Subcutaneous abdominal adipose tissue (tissue), 5 donors: ENCODE results near the gene COL6A5.

Experiments
- H3K27ac ChIP-seq: one replicate; pipeline ENCODE4 v1.7.0; 2013; ENCODE audit warnings: low read depth, mild to moderate bottlenecking, inconsistent platforms, low read length, moderate library complexity
- H3K27me3 ChIP-seq, 5 donors: one replicate each; pipeline ENCODE4 v1.7.0; 2013; ENCODE audit warnings: low read length in 5 of 5, inconsistent platforms in 1 of 5; ENCODE audit not compliant: control insufficient read depth in 5 of 5, insufficient read depth in 4 of 5
- H3K36me3 ChIP-seq, 5 donors: one replicate each; pipeline ENCODE4 v1.7.0; 2013; ENCODE audit warnings: low read length in 5 of 5; ENCODE audit not compliant: control insufficient read depth in 5 of 5, insufficient read depth in 5 of 5
- H3K4me1 ChIP-seq, 5 donors: one replicate each; pipeline ENCODE4 v1.7.0; 2013; ENCODE audit warnings: low read length in 5 of 5, mild to moderate bottlenecking in 3 of 5, moderate library complexity in 1 of 5; ENCODE audit not compliant: control insufficient read depth in 5 of 5, insufficient read depth in 5 of 5
- H3K4me3 ChIP-seq, 5 donors: one replicate each; pipeline ENCODE4 v1.7.0; 2013; ENCODE audit warnings: low read length in 5 of 5, low read depth in 1 of 5
- H3K9ac ChIP-seq, 5 donors: one replicate each; pipeline ENCODE4 v1.7.0; 2013; ENCODE audit warnings: low read length in 5 of 5, mild to moderate bottlenecking in 4 of 5, moderate library complexity in 3 of 5
- H3K9me3 ChIP-seq, 5 donors: one replicate each; pipeline ENCODE4 v1.7.0; 2013; ENCODE audit warnings: low read length in 5 of 5; ENCODE audit not compliant: control insufficient read depth in 5 of 5
- donor health status: healthy.
- donor health status: healthy.
- donor health status: healthy.
- donor health status: healthy.
- donor health status: healthy.

The COL6A5 gene

DNA sequence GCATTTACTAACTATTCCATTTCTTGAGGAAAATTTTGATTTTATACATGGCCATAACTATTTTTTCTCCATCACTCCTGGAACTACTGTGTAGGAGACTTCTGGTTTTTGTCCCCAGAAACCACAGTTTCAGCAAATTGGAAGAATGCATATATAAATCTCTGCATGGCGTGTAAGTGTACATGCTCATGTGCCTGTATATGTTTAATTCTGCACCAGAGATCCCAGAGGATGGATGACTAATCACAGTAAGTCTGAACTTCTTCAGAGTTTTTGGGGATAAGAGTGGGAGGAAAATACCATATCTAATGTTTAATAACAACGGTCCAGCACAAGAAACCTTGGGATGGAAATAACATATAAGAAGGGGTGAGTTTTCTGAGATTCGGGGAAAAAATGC, 160.6 kb downstream of the COL6A5 start:
- peaks cover 0 to 8% (median 6%) of the 10 kb centered on the region in 5 donors for H3K4me1 ChIP-seq
- H3K9me3 ChIP-seq = no peaks in the 10 kb centered on the region
- H3K4me3 ChIP-seq = no peak overlapping the region
- no peak overlapping the region for H3K27ac ChIP-seq
- no peak overlapping the region for H3K9ac ChIP-seq
- H3K27me3 ChIP-seq = no peaks in the 10 kb centered on the region
- no peaks in the 10 kb centered on the region for H3K36me3 ChIP-seq

DNA sequence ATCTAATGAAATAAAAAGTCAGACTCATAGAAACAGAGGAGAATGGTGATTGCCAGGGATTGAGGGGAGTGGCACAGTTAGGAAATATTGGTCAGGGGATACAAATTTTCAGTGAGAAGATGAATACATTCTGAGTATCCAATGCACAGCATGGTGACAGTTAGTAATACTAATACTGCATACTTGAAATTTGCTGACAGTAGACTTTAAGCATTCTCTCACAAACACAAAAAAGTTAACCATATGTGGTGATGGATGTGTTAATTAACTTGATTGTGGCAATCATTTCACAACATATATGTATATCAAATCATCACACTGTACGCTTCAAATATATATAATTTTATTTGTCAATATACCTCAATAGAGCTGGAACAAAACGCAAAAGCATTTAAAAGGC, 162.3 kb downstream of the COL6A5 start:
- no peaks in the 10 kb centered on the region for H3K36me3 ChIP-seq
- no peak overlapping the region for H3K27ac ChIP-seq
- H3K27me3 ChIP-seq = no peaks in the 10 kb centered on the region
- H3K4me1 ChIP-seq = peaks cover 0 to 8% (median 6%) of the 10 kb centered on the region in 5 donors
- no peak overlapping the region for H3K9ac ChIP-seq
- no peak overlapping the region for H3K4me3 ChIP-seq
- H3K9me3 ChIP-seq = no peaks in the 10 kb centered on the region

DNA sequence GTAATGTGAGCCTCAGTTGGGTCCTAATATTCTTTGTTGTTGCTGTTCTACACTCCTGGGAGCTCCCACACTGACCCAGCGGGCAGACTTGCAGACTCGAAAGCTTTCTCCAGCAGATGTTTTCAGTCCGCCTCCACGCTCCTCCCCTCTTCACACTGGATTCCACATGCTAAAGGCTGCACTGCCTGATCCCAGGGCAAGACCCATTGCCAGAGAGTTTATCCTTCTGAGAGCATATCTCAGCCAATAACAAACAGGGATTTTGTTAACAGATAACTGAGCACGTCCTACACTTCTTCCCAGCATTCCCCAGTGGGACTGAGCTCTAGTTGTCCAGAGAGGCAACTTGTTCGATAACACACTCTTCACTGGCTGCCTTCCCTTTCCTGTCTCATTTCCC, 163.5 kb downstream of the COL6A5 start:
- Histone ChIP-seq H3K4me1 (peaks cover 0 to 8% (median 6%) of the 10 kb centered on the region in 5 donors), H3K27me3 (no peaks in the 10 kb centered on the region), H3K4me3 (peak overlapping the region in 1 of 5 donors; percentile 7)

DNA sequence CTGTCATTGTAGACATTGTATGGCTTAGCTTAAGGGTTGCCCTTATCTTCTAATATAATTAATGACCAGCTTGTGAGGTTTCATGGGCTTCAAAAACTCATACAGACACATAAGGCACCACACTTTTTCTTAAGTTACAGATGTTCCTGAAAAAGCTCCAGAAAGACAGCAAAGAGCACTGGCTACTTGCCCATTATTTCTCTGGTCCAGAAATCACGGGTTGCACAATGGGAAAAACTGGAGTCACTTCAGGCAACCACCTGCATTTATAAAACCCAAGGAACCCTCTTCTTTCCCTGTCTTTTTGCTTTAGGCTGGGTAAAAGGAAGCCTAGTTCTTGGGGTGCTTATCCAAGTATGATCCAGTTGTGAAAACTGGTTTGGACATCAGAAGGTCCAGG, 169.2 kb downstream of the COL6A5 start:
- no peaks in the 10 kb centered on the region for H3K9me3 ChIP-seq
- peaks cover 0 to 4% (median 0%) of the 10 kb centered on the region in 5 donors for H3K4me1 ChIP-seq
- no peak overlapping the region for H3K4me3 ChIP-seq
- peaks cover 6 to 23% (median 19%) of the 10 kb centered on the region in 5 donors for H3K27me3 ChIP-seq
- no peak overlapping the region for H3K9ac ChIP-seq
- no peak overlapping the region for H3K27ac ChIP-seq
- no peaks in the 10 kb centered on the region for H3K36me3 ChIP-seq

More for the DNA sequence above, 163.5 kb downstream of the COL6A5 start:
- no peaks in the 10 kb centered on the region for H3K36me3 ChIP-seq
- no peak overlapping the region for H3K27ac ChIP-seq
- no peak overlapping the region for H3K9ac ChIP-seq
- no peaks in the 10 kb centered on the region for H3K9me3 ChIP-seq

DNA sequence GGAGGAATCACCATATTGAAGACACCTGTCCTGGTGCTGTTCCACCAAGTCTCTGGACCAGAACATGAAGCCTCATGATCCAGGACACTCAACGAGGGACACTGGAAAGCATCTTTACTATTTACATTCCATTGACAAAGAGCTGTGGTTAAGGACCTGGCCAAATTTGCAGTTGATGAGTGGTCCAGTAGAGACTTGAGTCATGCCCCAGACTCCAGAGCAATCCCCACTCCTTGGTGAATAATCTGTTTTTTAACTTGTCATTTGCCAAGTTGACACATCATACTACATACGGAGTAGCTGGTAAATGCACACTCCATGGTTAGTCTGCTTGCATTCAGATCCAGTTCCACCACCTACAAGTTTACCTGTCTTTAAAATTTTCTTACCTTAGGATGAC, 170.3 kb downstream of the COL6A5 start:
- no peak overlapping the region for H3K4me3 ChIP-seq

DNA sequence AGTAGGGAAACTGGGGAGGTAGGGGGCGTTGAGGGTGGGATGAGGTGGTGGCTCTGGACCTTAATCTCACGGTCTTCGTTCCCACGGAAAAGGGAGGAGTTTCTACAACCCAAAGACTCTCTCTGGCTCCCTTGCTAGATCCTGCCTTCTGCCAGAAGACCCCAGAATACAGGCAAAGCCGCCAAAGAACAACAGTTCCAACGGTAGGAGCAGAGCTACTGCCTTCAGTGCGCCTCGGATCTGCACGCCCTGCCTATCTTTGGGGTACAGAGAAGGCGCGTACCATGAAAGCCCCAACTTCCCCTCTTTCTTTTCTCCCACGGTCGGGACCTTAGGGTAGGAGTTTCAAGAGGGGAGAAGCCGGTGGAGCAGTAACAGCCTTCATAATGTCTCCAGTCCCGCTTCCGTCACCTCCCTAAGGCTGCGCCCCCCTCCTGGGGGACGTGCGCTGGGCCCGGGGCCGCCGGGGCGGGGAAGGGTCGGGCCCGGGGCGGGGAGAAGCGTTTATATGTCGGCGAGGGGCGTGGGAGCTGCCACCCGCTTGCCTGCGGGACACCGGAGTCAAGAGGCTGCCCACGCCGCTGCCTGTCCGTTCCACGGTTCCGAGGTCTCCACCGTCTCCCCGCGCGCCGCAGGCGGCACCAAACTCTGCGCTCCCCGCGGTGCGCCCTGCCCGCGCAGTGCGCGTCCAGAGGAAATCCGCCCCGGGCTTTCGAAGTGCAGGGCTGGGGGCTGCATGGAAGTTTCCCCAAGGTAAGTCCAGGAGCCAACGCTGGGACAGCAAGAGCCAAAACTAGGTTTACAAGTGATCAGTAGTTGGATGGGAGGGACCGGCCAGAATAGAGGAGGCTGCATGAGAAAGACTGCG, 171.4 kb downstream of the COL6A5 start, which contains the start of gene COL6A6:
COL6A6 (plus strand) TSS at position 533 of the 868 bp plus-strand sequence. CDS start 43,188 bp downstream, outside the sequence.
- Histone ChIP-seq H3K9ac (no peak within 1 kb of the TSS), H3K27me3 (peaks cover 6 to 25% (median 19%) of the 10 kb centered on the region in 5 donors), H3K4me1 (peaks cover 0 to 4% (median 0%) of the 10 kb centered on the region in 5 donors), H3K4me3 (peak within 1 kb of the TSS in 4 of 5 donors; percentile 13 to 59 (median 51)), H3K9me3 (no peaks in the 10 kb centered on the region), H3K27ac (no peak within 1 kb of the TSS), H3K36me3 (no peaks in the 10 kb centered on the region)

More for the DNA sequence above, 170.3 kb downstream of the COL6A5 start:
- Histone ChIP-seq H3K36me3 (no peaks in the 10 kb centered on the region), H3K9me3 (no peaks in the 10 kb centered on the region), H3K9ac (no peak overlapping the region), H3K27ac (no peak overlapping the region), H3K27me3 (peaks cover 6 to 25% (median 19%) of the 10 kb centered on the region in 5 donors), H3K4me1 (peaks cover 0 to 4% (median 0%) of the 10 kb centered on the region in 5 donors)

DNA sequence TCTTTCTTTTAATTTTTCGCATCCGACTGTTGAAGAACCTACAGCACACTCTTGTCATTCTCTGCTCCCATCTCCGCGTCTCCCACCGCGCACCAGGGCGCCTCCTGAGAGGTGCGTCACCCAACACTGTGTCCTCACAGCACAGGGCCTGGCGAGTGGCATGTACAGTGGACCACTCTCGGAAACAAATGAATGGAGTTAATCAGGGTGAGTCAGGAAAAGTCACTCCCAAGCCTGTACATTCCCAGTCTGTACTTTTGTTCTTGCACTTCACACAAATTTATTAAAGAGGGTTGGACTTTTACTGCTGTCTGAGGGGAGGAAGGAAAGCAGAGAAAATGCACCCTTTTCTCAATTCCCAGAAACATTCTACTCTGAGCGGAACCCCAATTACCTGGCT, 172.1 kb downstream of the COL6A5 start:
- H3K4me1 ChIP-seq = peaks cover 0 to 4% (median 0%) of the 10 kb centered on the region in 5 donors
- peak overlapping the region in 4 of 5 donors; percentile 4 to 59 (median 36) for H3K4me3 ChIP-seq
- no peaks in the 10 kb centered on the region for H3K9me3 ChIP-seq
- H3K27ac ChIP-seq = no peak overlapping the region
- no peak overlapping the region for H3K9ac ChIP-seq
- no peaks in the 10 kb centered on the region for H3K36me3 ChIP-seq
- H3K27me3 ChIP-seq = peaks cover 6 to 25% (median 19%) of the 10 kb centered on the region in 5 donors

DNA sequence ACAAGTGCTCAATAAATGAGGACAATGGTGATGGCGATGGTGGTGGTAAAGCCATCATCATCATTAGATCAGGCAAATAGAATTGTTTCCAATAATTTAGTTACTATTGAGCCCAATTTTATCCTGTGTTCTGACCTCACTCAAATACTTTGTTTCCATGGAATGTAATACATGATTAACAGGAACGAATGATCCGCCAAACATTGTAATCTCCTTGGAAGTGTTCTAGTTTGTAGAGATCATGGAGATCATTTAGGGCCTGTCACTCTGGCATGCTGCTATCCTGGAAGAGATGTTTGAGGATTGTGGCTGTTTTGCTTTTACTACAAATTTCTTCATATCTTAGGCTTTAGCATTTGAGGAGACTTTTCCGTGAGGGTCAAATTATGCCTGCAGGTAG, 174.3 kb downstream of the COL6A5 start:
- Histone ChIP-seq H3K9me3 (no peaks in the 10 kb centered on the region), H3K9ac (no peak overlapping the region), H3K27me3 (peaks cover 6 to 34% (median 19%) of the 10 kb centered on the region in 5 donors), H3K27ac (no peak overlapping the region), H3K4me3 (no peak overlapping the region), H3K36me3 (no peaks in the 10 kb centered on the region), H3K4me1 (peaks cover 0 to 4% (median 0%) of the 10 kb centered on the region in 5 donors)

DNA sequence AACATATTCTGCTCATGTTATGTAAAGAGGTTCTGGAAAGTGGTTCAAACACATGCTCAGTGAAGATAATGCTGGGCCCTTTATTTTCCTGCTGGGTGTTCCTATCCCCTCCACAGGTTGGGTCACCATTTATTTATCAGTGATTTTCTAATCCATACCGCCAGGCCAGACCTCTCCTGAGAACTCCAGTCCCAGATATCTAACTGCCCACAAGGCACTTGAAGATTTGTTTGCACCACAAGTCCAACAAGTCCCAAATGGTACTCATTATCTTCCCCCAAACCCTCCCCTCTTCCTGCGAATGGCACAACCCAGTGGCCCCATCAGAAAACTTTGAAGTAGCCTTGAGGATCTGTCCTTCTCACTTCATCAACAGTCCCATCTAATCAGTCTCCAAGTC, 176.9 kb downstream of the COL6A5 start:
- Histone ChIP-seq H3K9ac (no peak overlapping the region), H3K36me3 (no peaks in the 10 kb centered on the region), H3K4me3 (no peak overlapping the region), H3K27ac (no peak overlapping the region), H3K27me3 (peaks cover 0 to 16% (median 4%) of the 10 kb centered on the region in 5 donors), H3K4me1 (peaks cover 0 to 1% (median 0%) of the 10 kb centered on the region in 5 donors), H3K9me3 (no peaks in the 10 kb centered on the region)

DNA sequence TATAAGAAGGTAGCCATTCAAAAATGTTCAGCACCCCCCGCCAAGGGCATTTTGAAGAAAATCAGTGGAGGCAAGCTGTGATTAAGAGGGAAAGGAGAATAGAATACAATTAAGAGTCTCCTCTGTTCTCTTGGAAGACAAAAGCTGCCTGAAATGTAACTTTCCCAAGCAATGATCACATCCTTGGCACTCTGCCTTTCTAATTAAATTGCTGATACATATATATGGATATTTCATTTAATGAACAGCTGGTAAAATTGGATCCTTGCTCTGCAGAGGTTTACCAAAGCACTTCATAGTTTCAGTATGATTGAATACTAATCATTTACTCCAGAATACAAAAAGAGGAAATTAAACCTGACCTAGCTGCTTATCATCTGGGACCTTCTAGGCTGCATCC, 182.0 kb downstream of the COL6A5 start:
- Histone ChIP-seq H3K9ac (no peak overlapping the region), H3K36me3 (no peaks in the 10 kb centered on the region), H3K4me1 (peaks cover 0 to 3% (median 0%) of the 10 kb centered on the region in 5 donors), H3K9me3 (no peaks in the 10 kb centered on the region), H3K4me3 (no peak overlapping the region), H3K27me3 (peaks cover 0 to 9% (median 0%) of the 10 kb centered on the region in 5 donors), H3K27ac (no peak overlapping the region)
